ENCODE results near the gene RGS19.

DNA sequence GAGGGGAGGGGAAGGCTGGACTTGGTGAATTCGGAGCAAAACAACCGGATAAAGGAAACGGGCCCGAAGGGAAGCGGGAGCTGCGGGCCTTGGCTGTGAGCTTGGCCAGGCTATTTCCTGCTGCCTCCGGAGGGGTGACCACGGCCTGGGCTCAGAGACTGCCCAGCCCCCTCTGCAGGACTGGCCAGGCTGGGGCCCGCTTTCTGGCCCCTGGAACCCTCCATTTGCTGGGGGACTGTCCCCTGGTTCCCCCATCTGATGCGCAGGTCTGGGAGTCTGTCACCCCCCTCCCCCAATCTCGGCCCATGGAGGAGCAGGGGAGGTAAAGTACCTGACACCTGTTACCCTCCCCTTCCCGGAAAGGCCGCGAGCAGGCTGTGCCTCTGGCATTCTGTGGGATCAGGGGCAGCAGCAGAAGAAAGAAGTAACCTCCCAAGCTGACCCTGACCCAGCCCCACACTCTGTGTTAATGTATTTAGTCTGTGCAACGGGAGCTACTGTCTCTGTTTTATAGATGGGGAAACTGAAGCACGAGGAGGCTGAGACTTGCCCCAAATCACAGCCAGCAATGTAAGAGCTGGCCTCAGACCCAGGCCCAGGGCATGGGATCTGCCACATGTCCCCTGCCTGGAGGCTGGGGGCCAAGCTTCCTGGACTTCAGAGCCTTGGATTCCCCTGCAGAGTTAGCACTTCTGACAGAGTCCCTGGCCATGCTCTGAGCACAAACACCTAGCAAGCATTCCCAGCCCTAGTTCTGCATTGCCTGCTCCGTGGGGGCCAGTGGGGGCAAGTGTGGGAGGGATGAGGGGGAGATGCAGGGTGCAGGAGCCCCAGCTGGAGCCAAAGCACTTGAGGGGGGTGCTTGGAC is 39.8 kb downstream of the RGS19 start:
- TF ChIP-seq ELF4 (IDR thresholded peaks at IDR 0.05) = no peak
- TF ChIP-seq ZNF384 (IDR thresholded peaks at IDR 0.05) = no peak
- no peak for TF ChIP-seq SP1 (IDR thresholded peaks at IDR 0.05)
- no peak for TF ChIP-seq FOXK2 (IDR thresholded peaks at IDR 0.05)
- TF ChIP-seq FOXM1 (IDR thresholded peaks at IDR 0.05; ENCODE audit: borderline replicate concordance) = no peak
- no peak for TF ChIP-seq L3MBTL2 (conservative IDR thresholded peaks at IDR 0.05)
- no peak for TF ChIP-seq TARDBP (IDR thresholded peaks at IDR 0.05)
- TF ChIP-seq ARNT (IDR thresholded peaks at IDR 0.05) = no peak
- no peak for TF ChIP-seq SUZ12 (IDR thresholded peaks at IDR 0.05)

Measured in HEK293T (cell line).